H9 (cell line): ENCODE results near the gene TTYH2. TPM values are rescaled to one million over a fixed set of nuclear protein-coding genes. Genes with fewer than 3 reads are reported as not detected.

ENCODE experiments used
- DNase-seq: peaks from one replicate; pipeline ENCODE4 v3.0.0-alpha.2; 2017
- H2AFZ ChIP-seq: one replicate; pipeline ENCODE4 v1.6.1; 2013; ENCODE audit warnings: mild to moderate bottlenecking, low read length, control low read depth, moderate library complexity
- H2AK5ac ChIP-seq: 2 replicates; pipeline ENCODE4 v1.6.1; 2013; ENCODE audit warnings: low read length, control low read depth, mixed read lengths; ENCODE audit not compliant: insufficient read length
- H2BK120ac ChIP-seq: one replicate; pipeline ENCODE4 v1.6.1; 2013; ENCODE audit warnings: low read depth, mild to moderate bottlenecking, low read length, control low read depth, inconsistent platforms; ENCODE audit not compliant: poor library complexity, severe bottlenecking
- H2BK12ac ChIP-seq: 2 replicates; pipeline ENCODE4 v1.6.1; 2013; ENCODE audit warnings: low read length, control low read depth, mixed read lengths, low read depth; ENCODE audit not compliant: insufficient read length
- H2BK15ac ChIP-seq: 2 replicates; pipeline ENCODE4 v1.6.1; 2013; ENCODE audit warnings: low read depth, low read length, control low read depth
- H2BK20ac ChIP-seq: one replicate; pipeline ENCODE4 v1.6.1; 2013; ENCODE audit warnings: low read depth, mild to moderate bottlenecking, low read length, control low read depth, inconsistent platforms; ENCODE audit not compliant: poor library complexity, severe bottlenecking
- H2BK5ac ChIP-seq: 2 replicates; pipeline ENCODE4 v1.6.1; 2013; ENCODE audit warnings: low read length, control low read depth, mixed read lengths; ENCODE audit not compliant: insufficient read length
- H3K14ac ChIP-seq: 2 replicates; pipeline ENCODE4 v1.6.1; 2013; ENCODE audit warnings: low read length, control low read depth; ENCODE audit not compliant: insufficient read depth
- H3K18ac ChIP-seq: 2 replicates; pipeline ENCODE4 v1.6.1; 2013; ENCODE audit warnings: low read depth, mild to moderate bottlenecking, mixed read lengths, low read length, control low read depth; ENCODE audit not compliant: insufficient read length
- H3K23ac ChIP-seq: 2 replicates; pipeline ENCODE4 v1.6.1; 2013; ENCODE audit warnings: low read length, control low read depth, mixed read lengths, low read depth; ENCODE audit not compliant: insufficient read length
- H3K23me2 ChIP-seq: 2 replicates; pipeline ENCODE4 v1.6.1; 2013; ENCODE audit warnings: low read depth, mild to moderate bottlenecking, mixed read lengths, low read length, control low read depth; ENCODE audit not compliant: insufficient read length, poor library complexity, severe bottlenecking
- H3K27ac ChIP-seq: 2 replicates; pipeline ENCODE4 v1.5.1; 2013; ENCODE audit warnings: low read length, control low read depth, mixed read lengths, low read depth; ENCODE audit not compliant: insufficient read length
- H3K27me3 ChIP-seq: 2 replicates; pipeline ENCODE4 v1.6.1; 2013; ENCODE audit warnings: low read length, control low read depth, inconsistent platforms; ENCODE audit not compliant: insufficient read depth
- H3K4ac ChIP-seq: 2 replicates; pipeline ENCODE4 v1.6.1; 2013; ENCODE audit warnings: low read depth, mild to moderate bottlenecking, control low read depth, inconsistent platforms, low read length, moderate library complexity
- H3K4me1 ChIP-seq: 2 replicates; pipeline ENCODE4 v1.6.1; 2013; ENCODE audit warnings: low read length, control low read depth, inconsistent platforms; ENCODE audit not compliant: insufficient read depth
- H3K4me2 ChIP-seq: 2 replicates; pipeline ENCODE4 v1.6.1; 2013; ENCODE audit warnings: low read length, control low read depth, mixed read lengths; ENCODE audit not compliant: insufficient read length, insufficient read depth
- H3K56ac ChIP-seq: 2 replicates; pipeline ENCODE4 v1.6.1; 2013; ENCODE audit warnings: low read depth, mild to moderate bottlenecking, mixed read lengths, low read length, control low read depth; ENCODE audit not compliant: insufficient read length
- H3K79me1 ChIP-seq: 2 replicates; pipeline ENCODE4 v1.6.1; 2013; ENCODE audit warnings: low read depth, mild to moderate bottlenecking, moderate library complexity, low read length, control low read depth, inconsistent platforms; ENCODE audit not compliant: insufficient read depth, poor library complexity, severe bottlenecking
- H3K79me2 ChIP-seq: 2 replicates; pipeline ENCODE4 v1.6.1; 2013; ENCODE audit warnings: low read length, control low read depth, inconsistent platforms; ENCODE audit not compliant: insufficient read depth
- H3K9ac ChIP-seq: 2 replicates; pipeline ENCODE4 v1.6.1; 2013; ENCODE audit warnings: low read length, control low read depth, mixed read lengths; ENCODE audit not compliant: insufficient read length; ENCODE audit errors: extremely low read depth
- H3K9me3 ChIP-seq: one replicate; pipeline ENCODE4 v1.6.1; 2013; ENCODE audit warnings: low read depth, low read length, inconsistent platforms; ENCODE audit not compliant: control insufficient read depth
- H3T11ph ChIP-seq: one replicate; pipeline ENCODE4 v1.6.1; 2013; ENCODE audit warnings: mild to moderate bottlenecking, low read length, control low read depth, inconsistent platforms
- H4K20me1 ChIP-seq: one replicate; pipeline ENCODE4 v1.6.1; 2013; ENCODE audit not compliant: control insufficient read depth, insufficient read length, insufficient read depth
- H4K5ac ChIP-seq: 2 replicates; pipeline ENCODE4 v1.6.1; 2013; ENCODE audit warnings: low read depth, mild to moderate bottlenecking, mixed read lengths, low read length, control low read depth; ENCODE audit not compliant: insufficient read length
- H4K8ac ChIP-seq: replicated peaks from 2 replicates; pipeline ENCODE4 v1.6.1; 2013; ENCODE audit warnings: low read length, control low read depth, mixed read lengths, low read depth; ENCODE audit not compliant: insufficient read length
- H4K91ac ChIP-seq: 2 replicates; pipeline ENCODE4 v1.6.1; 2013; ENCODE audit warnings: low read depth, mild to moderate bottlenecking, moderate library complexity, mixed read lengths, low read length, control low read depth; ENCODE audit not compliant: insufficient read length
- H3K27ac Mint-ChIP-seq, 3 experiments: 2 replicates in 2 of 3; 3 replicates in 1 of 3; pipeline ENCODE4 v1.8.0; 2020 to 2021; ENCODE audit warnings: mixed read lengths in 3 of 3, mild to moderate bottlenecking in 1 of 3, moderate library complexity in 1 of 3
- H3K27me3 Mint-ChIP-seq: 2 replicates; pipeline ENCODE4 v1.8.0; 2021; ENCODE audit warnings: low read depth, mild to moderate bottlenecking, moderate library complexity, mixed read lengths
- H3K36me3 Mint-ChIP-seq, 3 experiments: 2 replicates in 2 of 3; 3 replicates in 1 of 3; pipeline ENCODE4 v1.8.0; 2020 to 2021; ENCODE audit warnings: low read depth in 3 of 3, mixed read lengths in 3 of 3; ENCODE audit not compliant: insufficient read depth in 1 of 3
- H3K4me1 Mint-ChIP-seq, 2 experiments: 2 replicates each; pipeline ENCODE4 v1.8.0; 2020; ENCODE audit warnings: mixed read lengths in 2 of 2
- H3K4me3 Mint-ChIP-seq, 2 experiments: 2 replicates in 1 of 2; 3 replicates in 1 of 2; pipeline ENCODE4 v1.8.0; 2020 to 2021; ENCODE audit warnings: mild to moderate bottlenecking in 2 of 2, mixed read lengths in 2 of 2, moderate library complexity in 1 of 2
- H3K9me3 Mint-ChIP-seq, 2 experiments: 2 replicates in 1 of 2; 3 replicates in 1 of 2; pipeline ENCODE4 v1.8.0; 2020; ENCODE audit warnings: mild to moderate bottlenecking in 2 of 2, mixed read lengths in 2 of 2, moderate library complexity in 1 of 2
- CTCF ChIP-seq: fragments of 200-600 bp; sonication (generic); conservative IDR thresholded peaks from 3 replicates; pipeline ENCODE4 v1.8.0; 2021; ENCODE audit warnings: antibody characterized with exemption, mild to moderate bottlenecking
- WGBS: extraction: QIAGEN DNeasy Blood & Tissue Kit; methylation state at CpG from one replicate; pipeline ENCODE4 v1.1.7; 2013; ENCODE audit warnings: missing lambda C conversion rate, low lambda C conversion rate, mixed read lengths; ENCODE audit not compliant: insufficient read length; ENCODE audit errors: extremely low coverage; 5-methylcytosine and 5-hydroxymethylcytosine counted together
- total RNA-seq: library from RNA; stranded (reverse); gene quantifications from 2 replicates; pipeline ENCODE4 v1.2.1, GENCODE V29; 2021

Gene TTYH2
- total RNA-seq, 1 experiment from 2014 or later, result 1.6 TPM

GRCh38 chr17:74303305-74303704 lies 89.9 kb downstream of the TTYH2 start:
- WGBS, result no CpG with 5 or more reads among the region's 8 CpGs
- Histone ChIP-seq H2AFZ (no peak overlapping the region), H3K27ac (no peak overlapping the region), H3K23ac (no peak overlapping the region), H3K79me2 (no peaks in the 10 kb centered on the region), H3K4me2 (no peak overlapping the region), H2BK5ac (no peak overlapping the region), H2BK15ac (no peak overlapping the region), H2BK120ac (no peak overlapping the region), H3K9ac (no peak overlapping the region), H3K4me1 (no peaks in the 10 kb centered on the region), H3T11ph (no peak overlapping the region), H4K5ac (no peak overlapping the region), H4K20me1 (no peaks in the 10 kb centered on the region), H3K4ac (no peak overlapping the region), H3K27me3 (no peaks in the 10 kb centered on the region), H3K18ac (no peak overlapping the region), H3K14ac (no peak overlapping the region), H4K8ac (no peak overlapping the region), H4K91ac (no peak overlapping the region), H3K23me2 (no peaks in the 10 kb centered on the region), H3K79me1 (no peaks in the 10 kb centered on the region), H2BK20ac (no peak overlapping the region), H2BK12ac (no peak overlapping the region), H3K9me3 (no peaks in the 10 kb centered on the region), H2AK5ac (no peak overlapping the region), H3K56ac (no peak overlapping the region)
- peaks cover 0 to 6% of the 10 kb centered on the region in 2 experiments; a peak in 2 of 4 replicates for H3K4me1 Mint-ChIP-seq
- H3K27me3 Mint-ChIP-seq, result peaks cover 13% of the 10 kb centered on the region
- no peak overlapping the region for H3K4me3 Mint-ChIP-seq
- H3K36me3 Mint-ChIP-seq, result no peaks in the 10 kb centered on the region
- H3K9me3 Mint-ChIP-seq, result no peaks in the 10 kb centered on the region; a peak in 2 of 5 replicates
- no peak for DNase-seq
- no peak for TF ChIP-seq CTCF
- H3K27ac Mint-ChIP-seq, result no peak overlapping the region
